Adrenal gland (tissue), 12 donors: Measurements from ENCODE around the gene FRAT1. TPM values are rescaled to one million over a fixed set of nuclear protein-coding genes. Genes with fewer than 3 reads are reported as not detected.

Experiments
- DNase-seq, 7 donors: peaks; one replicate each; pipeline ENCODE4 v3.0.0-alpha.2; 2019 to 2020
- H3K27ac ChIP-seq, 5 donors: fragments of 200-600 bp; sonication (generic) in 4 of 5; 1 replicate in 3 of 5; 2 replicates in 2 of 5; pipeline versions ENCODE4 v1.5.1 to v1.8.0; 2016 to 2020; ENCODE audit warnings: mild to moderate bottlenecking in 1 of 5
- H3K27me3 ChIP-seq: fragments of 200-600 bp; 2 replicates; pipeline ENCODE4 v1.8.0; 2021
- H3K36me3 ChIP-seq, 2 donors: fragments of 200-600 bp; replicated peaks in 1 of 2; 1 replicate in 1 of 2; 2 replicates in 1 of 2; pipeline versions ENCODE4 v1.5.1 to v1.8.0; 2018 to 2022
- H3K4me1 ChIP-seq, 2 donors: fragments of 200-600 bp; replicated peaks in 1 of 2; 1 replicate in 1 of 2; 2 replicates in 1 of 2; pipeline versions ENCODE4 v1.5.1 to v1.8.0; 2018 to 2021
- H3K4me3 ChIP-seq, 4 donors: fragments of 200-600 bp; sonication (generic) in 3 of 4; one replicate each; pipeline ENCODE4 v1.5.1; 2016 to 2018
- H3K9me3 ChIP-seq, 3 donors: fragments of 200-600 bp; sonication (generic) in 1 of 3; replicated peaks in 1 of 3; 1 replicate in 2 of 3; 2 replicates in 1 of 3; pipeline versions ENCODE4 v1.5.1 to v1.8.0; 2016 to 2021
- POLR2A ChIP-seq, 2 donors: fragments of 450-650 bp; IDR thresholded peaks; one replicate each; pipeline ENCODE4 v1.6.1; 2017; ENCODE audit warnings: antibody characterized with exemption in 2 of 2, mild to moderate bottlenecking in 2 of 2, moderate library complexity in 1 of 2
- WGBS, 4 donors: extraction: QIAGEN DNeasy Blood & Tissue Kit in 2 of 4; methylation state at CpG; one replicate each; pipeline versions ENCODE4 v1.1.5 to v1.1.7; 2013 to 2017; 5-methylcytosine and 5-hydroxymethylcytosine counted together
- intact Hi-C, 2 donors: fragments of 100-400 bp; cut with DNase I; formaldehyde crosslinking; loops; one replicate each; pipeline versions ENCODE4 v1.14.1 to v1.15.0; 2022 to 2023
- polyA plus RNA-seq, 3 donors: library from polyadenylated mRNA; stranded (reverse); fragments of 200-250 nt in 2 of 3; fragments of 350-450 nt in 1 of 3; fragmentation: Illumina TruSeq in 1 of 3; extraction: RNeasy Lipid Tissue Mini Kit (QIAGEN cat#74804) in 1 of 3; gene quantifications; one replicate each; pipeline ENCODE4 v1.2.3, GENCODE V29; 2013 to 2014
- total RNA-seq, 9 donors: library from RNA; depleted of rRNA in 4 of 9; stranded (reverse); fragments of >200 nt in 4 of 9; fragments of 120-200 nt in 1 of 9; fragmentation: NEBNext Ultra II Directional in 1 of 9; extraction: Animal tissue kit (Norgen Biotek cat#: 25700) in 1 of 9; gene quantifications; one replicate each; pipeline versions ENCODE4 v1.1.0 to v1.2.4, GENCODE V29; 2013 to 2023
- TF ChIP-seq, protein P1 (sequence below), 6 experiments: fragments of 450-650 bp in 4 of 6; fragments of 200-600 bp in 2 of 6; sonication (generic) in 1 of 6; IDR thresholded peaks; 1 replicate in 5 of 6; 2 replicates in 1 of 6; pipeline versions ENCODE4 v1.5.1 to v1.8.0; 2016 to 2021; ENCODE audit warnings: antibody characterized with exemption in 6 of 6, mild to moderate bottlenecking in 2 of 6, moderate library complexity in 1 of 6
- donor health status: healthy with polysubstance abuse.
- donor health status: Bipolar disorder and iron deficiency.
- donor health status: DM: yes; HTN: yes; CAD: no.
- donor health status: DM: no; HTN: no; CAD: no.
- donor health status: DM: no; HTN: no; CAD: no.
- donor health status: DM: yes; HTN: yes; CAD: no.

The FRAT1 gene
- total and polyA plus RNA-seq, 12 donors = 1.3 to 11.1 (median 6.7) TPM

DNA sequence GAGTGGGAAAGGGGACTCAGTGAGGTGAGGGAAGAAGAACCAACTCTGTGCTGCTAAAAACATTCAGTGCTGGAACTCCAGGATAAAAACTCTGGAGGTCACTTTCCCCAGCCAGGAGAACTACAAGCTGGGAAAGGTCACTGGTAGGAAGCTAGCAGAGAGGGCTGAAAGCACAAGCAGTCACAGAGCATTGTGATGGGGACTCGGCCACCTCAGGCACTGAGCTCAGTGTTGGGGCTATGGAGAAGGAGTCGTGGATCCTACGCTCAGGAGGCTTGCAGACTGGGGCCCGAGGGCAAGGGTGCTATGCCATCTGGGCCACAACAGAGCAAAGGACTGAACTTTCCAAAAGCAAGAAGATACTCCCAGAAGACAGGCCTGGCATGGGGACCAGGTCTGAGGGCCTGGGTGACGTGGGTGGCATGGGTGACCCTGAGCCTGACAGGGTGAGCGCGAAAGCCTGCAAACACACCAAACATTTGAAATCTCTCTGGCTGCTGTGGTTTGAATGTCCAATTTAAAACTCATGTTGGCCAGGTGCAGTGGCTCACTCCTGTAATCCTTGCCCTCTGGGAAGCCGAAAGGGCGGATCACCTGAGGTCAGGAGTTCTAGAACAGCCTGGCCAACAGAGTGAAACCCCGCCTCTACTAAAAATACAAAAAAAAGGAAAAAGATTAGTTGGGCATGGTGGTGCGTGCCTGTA, 16.8 kb upstream of the FRAT1 start:
- WGBS, 4 donors = 86 to 92% (median 89%) methylated on average over 9 to 11 of the region's 11 CpGs
- H3K27ac ChIP-seq = no peak overlapping the region
- intact Hi-C loops = no loop called here
- H3K4me3 ChIP-seq = no peak overlapping the region
- TF ChIP-seq POLR2A (IDR thresholded peaks at IDR 0.05) = no peak
- TF ChIP-seq, protein P1, sequence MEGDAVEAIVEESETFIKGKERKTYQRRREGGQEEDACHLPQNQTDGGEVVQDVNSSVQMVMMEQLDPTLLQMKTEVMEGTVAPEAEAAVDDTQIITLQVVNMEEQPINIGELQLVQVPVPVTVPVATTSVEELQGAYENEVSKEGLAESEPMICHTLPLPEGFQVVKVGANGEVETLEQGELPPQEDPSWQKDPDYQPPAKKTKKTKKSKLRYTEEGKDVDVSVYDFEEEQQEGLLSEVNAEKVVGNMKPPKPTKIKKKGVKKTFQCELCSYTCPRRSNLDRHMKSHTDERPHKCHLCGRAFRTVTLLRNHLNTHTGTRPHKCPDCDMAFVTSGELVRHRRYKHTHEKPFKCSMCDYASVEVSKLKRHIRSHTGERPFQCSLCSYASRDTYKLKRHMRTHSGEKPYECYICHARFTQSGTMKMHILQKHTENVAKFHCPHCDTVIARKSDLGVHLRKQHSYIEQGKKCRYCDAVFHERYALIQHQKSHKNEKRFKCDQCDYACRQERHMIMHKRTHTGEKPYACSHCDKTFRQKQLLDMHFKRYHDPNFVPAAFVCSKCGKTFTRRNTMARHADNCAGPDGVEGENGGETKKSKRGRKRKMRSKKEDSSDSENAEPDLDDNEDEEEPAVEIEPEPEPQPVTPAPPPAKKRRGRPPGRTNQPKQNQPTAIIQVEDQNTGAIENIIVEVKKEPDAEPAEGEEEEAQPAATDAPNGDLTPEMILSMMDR (IDR thresholded peaks at IDR 0.05) = no peak
- no peaks in the 10 kb centered on the region for H3K27me3 ChIP-seq
- no peaks in the 10 kb centered on the region for H3K36me3 ChIP-seq
- no peaks in the 10 kb centered on the region for H3K9me3 ChIP-seq
- no peak for DNase-seq
- no peaks in the 10 kb centered on the region for H3K4me1 ChIP-seq

DNA sequence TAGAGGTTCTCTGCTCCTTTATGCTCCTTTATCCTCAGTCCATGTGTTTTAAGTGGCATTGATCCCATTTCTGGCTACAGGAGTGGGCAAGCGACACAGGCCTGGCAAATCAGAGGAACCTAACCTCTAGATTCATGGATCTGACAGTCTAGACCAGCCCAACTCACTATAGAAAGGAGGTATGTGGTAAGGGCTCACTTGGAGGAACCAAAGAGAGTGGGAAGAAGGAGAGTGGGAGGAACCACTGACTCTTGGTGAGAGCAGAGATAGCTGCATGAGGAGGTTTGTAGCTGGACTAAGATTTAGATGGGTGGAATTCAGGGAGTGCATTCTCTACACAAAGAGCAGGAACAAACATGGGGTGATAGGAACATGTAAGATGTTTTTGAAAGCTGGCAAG, 11.6 kb upstream of the FRAT1 start:
- 39 to 94% (median 89%) methylated on average over 1 of the region's 1 CpG for WGBS, 4 donors

GRCh38 chr10:97307866-97308780, 10.9 kb upstream of the FRAT1 start:
- H3K27ac ChIP-seq = no peak overlapping the region
- DNase-seq = no peak
- intact Hi-C loops = no loop called here
- no peaks in the 10 kb centered on the region for H3K27me3 ChIP-seq
- no peaks in the 10 kb centered on the region for H3K4me1 ChIP-seq
- no peak for TF ChIP-seq POLR2A (IDR thresholded peaks at IDR 0.05)
- TF ChIP-seq, protein P1 (IDR thresholded peaks at IDR 0.05) = no peak
- H3K36me3 ChIP-seq = no peaks in the 10 kb centered on the region
- H3K4me3 ChIP-seq = no peak overlapping the region
- H3K9me3 ChIP-seq = no peaks in the 10 kb centered on the region
- 76 to 83% (median 77%) methylated on average over 10 of the region's 10 CpGs for WGBS, 4 donors

More for the DNA sequence above, 11.6 kb upstream of the FRAT1 start:
- Histone ChIP-seq H3K4me3 (no peak overlapping the region), H3K4me1 (no peaks in the 10 kb centered on the region), H3K27ac (no peak overlapping the region), H3K27me3 (no peaks in the 10 kb centered on the region), H3K36me3 (no peaks in the 10 kb centered on the region), H3K9me3 (no peaks in the 10 kb centered on the region)
- no peak for DNase-seq
- TF ChIP-seq, protein P1 (IDR thresholded peaks at IDR 0.05) = no peak
- no peak for TF ChIP-seq POLR2A (IDR thresholded peaks at IDR 0.05)
- intact Hi-C loops = no loop called here

- intact Hi-C loops = no loop called here
- Histone ChIP-seq H3K4me3 (no peak overlapping the region), H3K36me3 (no peaks in the 10 kb centered on the region), H3K27me3 (no peaks in the 10 kb centered on the region), H3K9me3 (no peaks in the 10 kb centered on the region), H3K27ac (no peak overlapping the region), H3K4me1 (no peaks in the 10 kb centered on the region)
- TF ChIP-seq, protein P1 (IDR thresholded peaks at IDR 0.05) = no peak
- TF ChIP-seq POLR2A (IDR thresholded peaks at IDR 0.05) = no peak
- no peak for DNase-seq
- WGBS, 4 donors = 91 to 95% (median 94%) methylated on average over 3 to 4 of the region's 4 CpGs
Measured at GRCh38 chr10:97311111-97311626, 7.9 kb upstream of the FRAT1 start.
